Smooth muscle cell (in vitro differentiated cells): Measurements from ENCODE around the gene AK5. TPM values are rescaled to one million over a fixed set of nuclear protein-coding genes. Genes with fewer than 3 reads are reported as not detected.

ENCODE experiments used
- DNase-seq: peaks from one replicate; lab custom pipeline; 2025; ENCODE audit not compliant: unreplicated experiment; lab: John Stamatoyannopoulos, UW
- H2AFZ ChIP-seq: fragments of 200-600 bp; sonication (generic); 2 replicates; pipeline ENCODE4 v1.6.0; 2016; ENCODE audit warnings: antibody characterized with exemption, low read depth, mild to moderate bottlenecking
- H3F3A ChIP-seq: fragments of 200-600 bp; sonication (generic); 2 replicates; pipeline ENCODE4 v1.6.0; 2017; ENCODE audit warnings: antibody characterized with exemption, low read depth
- H3K27ac ChIP-seq: fragments of 200-600 bp; sonication (generic); 2 replicates; pipeline ENCODE4 v1.5.1; 2016; ENCODE audit warnings: low read depth, mild to moderate bottlenecking
- H3K27me3 ChIP-seq: fragments of 200-600 bp; sonication (generic); 2 replicates; pipeline ENCODE4 v1.6.1; 2016; ENCODE audit warnings: low read depth, mild to moderate bottlenecking
- H3K36me3 ChIP-seq: fragments of 200-600 bp; sonication (generic); 2 replicates; pipeline ENCODE4 v1.5.1; 2016; ENCODE audit warnings: low read depth
- H3K4me1 ChIP-seq: fragments of 200-600 bp; sonication (generic); 2 replicates; pipeline ENCODE4 v1.5.1; 2016; ENCODE audit warnings: low read depth
- H3K4me2 ChIP-seq: fragments of 200-600 bp; sonication (generic); 2 replicates; pipeline ENCODE4 v1.6.0; 2016; ENCODE audit warnings: mild to moderate bottlenecking
- H3K4me3 ChIP-seq: fragments of 200-600 bp; sonication (generic); 2 replicates; pipeline ENCODE4 v1.5.1; 2016; ENCODE audit warnings: mild to moderate bottlenecking
- H3K79me2 ChIP-seq: fragments of 200-600 bp; sonication (generic); 2 replicates; pipeline ENCODE4 v1.6.0; 2016; ENCODE audit warnings: low read depth, mild to moderate bottlenecking
- H3K9ac ChIP-seq: fragments of 200-600 bp; sonication (generic); 2 replicates; pipeline ENCODE4 v1.6.0; 2016; ENCODE audit warnings: low read depth
- H3K9me3 ChIP-seq: fragments of 200-600 bp; sonication (generic); replicated peaks from 2 replicates; pipeline ENCODE4 v1.5.1; 2016; ENCODE audit warnings: low read depth
- H4K20me1 ChIP-seq: fragments of 200-600 bp; sonication (generic); 2 replicates; pipeline ENCODE4 v1.6.0; 2016; ENCODE audit warnings: low read depth
- WGBS: methylation state at CpG from one replicate; pipeline ENCODE4 v1.1.7; 2016; ENCODE audit warnings: low lambda C conversion rate; 5-methylcytosine and 5-hydroxymethylcytosine counted together
- polyA plus RNA-seq: library from polyadenylated mRNA; unstranded; fragments of >200 nt; fragmentation: Nextera tagmentation; extraction: Ambion mirVana; gene quantifications from 2 replicates; pipeline ENCODE4 v1.2.1, GENCODE V29; 2016
- total RNA-seq: library from RNA; depleted of rRNA; stranded (reverse); fragments of >200 nt; gene quantifications from 2 replicates; pipeline ENCODE4 v1.2.3, GENCODE V29; 2014
- TF ChIP-seq, protein P1 (sequence below): fragments of 200-600 bp; sonication (generic); IDR thresholded peaks from 2 replicates; pipeline ENCODE4 v1.5.1; 2017; ENCODE audit warnings: borderline replicate concordance, mild to moderate bottlenecking, antibody characterized with exemption; ENCODE audit not compliant: insufficient read depth, poor library complexity, severe bottlenecking

AK5 gene
- total and polyA plus RNA-seq, 2 experiments from 2014 or later, result 0.43 TPM; not detected in 1

GRCh38 chr1:77356136-77356535 lies 74.3 kb downstream of the AK5 start:
- no peaks in the 10 kb centered on the region for H3F3A ChIP-seq
- no peaks in the 10 kb centered on the region for H3K4me1 ChIP-seq
- H3K9me3 ChIP-seq, result no peaks in the 10 kb centered on the region
- H2AFZ ChIP-seq, result no peak overlapping the region
- no peak for DNase-seq
- no peaks in the 10 kb centered on the region for H3K79me2 ChIP-seq
- no peaks in the 10 kb centered on the region for H3K27me3 ChIP-seq
- WGBS, result 95% methylated on average over 3 of the region's 3 CpGs
- no peaks in the 10 kb centered on the region for H4K20me1 ChIP-seq
- H3K4me2 ChIP-seq, result no peak overlapping the region
- H3K4me3 ChIP-seq, result no peak overlapping the region
- no peak overlapping the region for H3K9ac ChIP-seq
- TF ChIP-seq, protein P1, sequence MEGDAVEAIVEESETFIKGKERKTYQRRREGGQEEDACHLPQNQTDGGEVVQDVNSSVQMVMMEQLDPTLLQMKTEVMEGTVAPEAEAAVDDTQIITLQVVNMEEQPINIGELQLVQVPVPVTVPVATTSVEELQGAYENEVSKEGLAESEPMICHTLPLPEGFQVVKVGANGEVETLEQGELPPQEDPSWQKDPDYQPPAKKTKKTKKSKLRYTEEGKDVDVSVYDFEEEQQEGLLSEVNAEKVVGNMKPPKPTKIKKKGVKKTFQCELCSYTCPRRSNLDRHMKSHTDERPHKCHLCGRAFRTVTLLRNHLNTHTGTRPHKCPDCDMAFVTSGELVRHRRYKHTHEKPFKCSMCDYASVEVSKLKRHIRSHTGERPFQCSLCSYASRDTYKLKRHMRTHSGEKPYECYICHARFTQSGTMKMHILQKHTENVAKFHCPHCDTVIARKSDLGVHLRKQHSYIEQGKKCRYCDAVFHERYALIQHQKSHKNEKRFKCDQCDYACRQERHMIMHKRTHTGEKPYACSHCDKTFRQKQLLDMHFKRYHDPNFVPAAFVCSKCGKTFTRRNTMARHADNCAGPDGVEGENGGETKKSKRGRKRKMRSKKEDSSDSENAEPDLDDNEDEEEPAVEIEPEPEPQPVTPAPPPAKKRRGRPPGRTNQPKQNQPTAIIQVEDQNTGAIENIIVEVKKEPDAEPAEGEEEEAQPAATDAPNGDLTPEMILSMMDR, result no peak
- no peak overlapping the region for H3K27ac ChIP-seq
- no peaks in the 10 kb centered on the region for H3K36me3 ChIP-seq

DNA sequence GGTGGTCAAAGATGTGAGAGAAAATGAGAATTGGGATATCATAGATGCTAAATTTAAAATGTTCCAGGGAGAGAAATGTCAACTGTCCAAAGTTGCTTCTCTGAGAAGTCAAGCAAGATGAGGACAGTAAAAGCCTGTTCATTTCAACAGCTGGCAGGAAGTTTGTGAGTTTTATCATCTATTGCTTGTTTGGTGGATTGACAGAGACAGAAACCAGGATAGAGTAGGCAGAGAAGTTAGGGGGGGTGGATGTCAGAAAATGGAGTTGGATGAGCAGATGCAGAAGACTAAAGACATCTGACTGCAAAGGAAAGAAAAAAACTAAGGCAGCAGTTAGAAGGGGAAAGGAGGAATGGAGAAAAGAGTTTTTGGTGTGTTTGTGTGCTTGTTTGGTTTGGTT lies 78.4 kb downstream of the AK5 start:
- H3K9ac ChIP-seq, result no peak overlapping the region
- H3K4me3 ChIP-seq, result no peak overlapping the region
- H3K27ac ChIP-seq, result no peak overlapping the region
- no peaks in the 10 kb centered on the region for H3K79me2 ChIP-seq
- H3K4me2 ChIP-seq, result no peak overlapping the region
- no peak for DNase-seq
- peak overlapping the region; percentile 33 for H2AFZ ChIP-seq
- no peaks in the 10 kb centered on the region for H3K27me3 ChIP-seq
- H3F3A ChIP-seq, result no peaks in the 10 kb centered on the region
- H3K36me3 ChIP-seq, result no peaks in the 10 kb centered on the region
- no peaks in the 10 kb centered on the region for H3K4me1 ChIP-seq
- no peaks in the 10 kb centered on the region for H3K9me3 ChIP-seq
- no peaks in the 10 kb centered on the region for H4K20me1 ChIP-seq
- TF ChIP-seq, protein P1, result no peak

DNA sequence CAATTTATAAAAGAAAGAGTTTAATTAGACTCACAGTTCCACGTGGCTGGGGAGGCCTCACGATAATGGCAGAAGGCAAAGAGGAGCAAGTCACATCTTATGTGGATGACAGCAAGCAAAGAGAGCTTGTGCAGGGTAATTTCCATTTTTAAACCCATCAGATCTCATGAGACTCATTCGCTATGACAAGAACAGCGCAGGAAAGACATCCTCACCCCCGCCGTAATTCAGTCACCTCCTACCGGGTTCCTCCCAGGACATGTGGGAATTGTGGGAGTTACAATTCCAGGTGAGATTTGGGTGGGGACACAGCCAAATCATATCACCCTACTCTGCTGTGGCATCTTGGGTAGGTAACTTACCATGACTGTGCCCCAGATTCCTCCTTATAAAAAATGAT lies 79.8 kb downstream of the AK5 start:
- Histone ChIP-seq H3K9ac (no peak overlapping the region), H2AFZ (no peak overlapping the region), H3K9me3 (no peaks in the 10 kb centered on the region), H3K79me2 (no peaks in the 10 kb centered on the region), H3K27me3 (no peaks in the 10 kb centered on the region), H3K36me3 (no peaks in the 10 kb centered on the region), H3K4me1 (no peaks in the 10 kb centered on the region), H4K20me1 (no peaks in the 10 kb centered on the region), H3K4me3 (no peak overlapping the region), H3K4me2 (no peak overlapping the region), H3K27ac (no peak overlapping the region), H3F3A (no peaks in the 10 kb centered on the region)
- 98% methylated on average over 7 of the region's 7 CpGs for WGBS
- TF ChIP-seq, protein P1, result no peak
- no peak for DNase-seq

DNA sequence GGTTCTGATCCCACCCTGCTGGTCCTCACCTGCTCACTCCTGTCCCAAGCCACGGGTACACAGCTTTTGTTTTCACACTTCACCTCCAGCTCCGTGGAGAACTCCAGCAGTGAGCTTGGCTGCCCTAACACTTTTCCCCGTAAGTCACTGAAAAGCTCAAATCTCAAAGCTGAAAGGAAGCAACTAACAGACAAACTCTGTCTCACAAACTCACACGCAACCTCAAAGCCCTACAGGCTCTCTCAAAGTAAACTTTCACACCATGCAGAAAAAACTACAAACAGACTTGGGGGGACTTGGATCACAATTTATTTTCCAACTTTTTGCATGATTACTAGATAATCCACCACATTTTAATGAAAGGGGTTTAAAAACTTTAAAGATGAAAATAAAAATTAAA lies 88.3 kb downstream of the AK5 start:
- Histone ChIP-seq H4K20me1 (no peaks in the 10 kb centered on the region), H3K79me2 (no peaks in the 10 kb centered on the region), H2AFZ (peak overlapping the region; percentile 60), H3F3A (no peaks in the 10 kb centered on the region), H3K27me3 (no peaks in the 10 kb centered on the region), H3K4me3 (no peak overlapping the region), H3K9ac (no peak overlapping the region), H3K27ac (peak overlapping the region; percentile 66), H3K4me2 (peak overlapping the region; percentile 35), H3K9me3 (no peaks in the 10 kb centered on the region), H3K36me3 (no peaks in the 10 kb centered on the region), H3K4me1 (peaks cover 7% of the 10 kb centered on the region)
- TF ChIP-seq, protein P1, result no peak
- no peak for DNase-seq
- 56% methylated on average over 4 of the region's 4 CpGs for WGBS
